ENCODE results near the gene ATP13A2.

The ATP13A2 gene

DNA sequence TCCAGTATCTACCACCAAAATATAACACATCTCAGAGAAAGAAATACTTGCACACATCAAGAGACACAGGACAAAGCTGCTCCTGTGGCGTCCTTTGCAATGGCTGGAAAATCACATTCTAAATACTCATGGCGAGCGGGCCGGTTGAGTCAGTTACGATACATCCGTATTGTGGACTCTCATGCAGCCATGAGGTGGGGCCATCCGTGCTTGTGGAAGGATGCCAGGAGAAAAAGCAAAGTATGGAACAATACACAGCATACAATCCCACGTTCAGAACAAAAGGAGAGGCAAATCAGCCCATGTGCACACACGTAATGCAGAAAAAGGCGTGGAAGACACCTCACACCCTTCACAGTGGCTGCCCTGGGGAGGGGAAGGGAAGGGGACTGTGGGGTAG, 13.1 kb downstream of the ATP13A2 start:
- no peak for DNase-seq

- DNase-seq: no peak
Measured at GRCh38 chr1:16996845-16997244, 14.9 kb downstream of the ATP13A2 start.

GRCh38 chr1:16993521-16994038, 18.1 kb downstream of the ATP13A2 start:
- DNase-seq: no peak

- DNase-seq: no peak
Measured at GRCh38 chr1:16992675-16993074, 19.1 kb downstream of the ATP13A2 start.

DNA sequence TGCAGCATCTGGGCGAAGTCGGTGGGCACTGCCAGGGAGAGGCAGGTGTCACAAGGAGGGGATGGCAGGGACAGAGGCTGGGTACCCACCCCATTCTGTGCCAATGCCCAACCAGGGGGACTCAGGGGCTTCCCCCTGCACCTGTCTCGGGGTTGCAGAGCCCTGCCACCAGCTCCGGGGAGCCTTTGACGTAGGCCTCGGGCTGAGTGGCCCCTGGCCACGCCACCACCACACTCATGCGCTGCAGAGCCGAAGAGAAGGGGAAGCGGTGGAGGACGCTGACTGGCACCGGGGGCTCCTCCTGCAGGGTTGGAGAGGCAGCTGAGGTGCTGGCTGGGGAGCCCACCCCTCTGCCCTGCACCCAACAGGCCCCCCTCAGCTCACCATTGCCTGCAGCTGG, 19.6 kb downstream of the ATP13A2 start:
- DNase-seq: no peak

GRCh38 chr1:16991571-16991970, 20.2 kb downstream of the ATP13A2 start:
- DNase-seq: no peak

- no peak for DNase-seq
Measured at GRCh38 chr1:16989676-16990391, 21.9 kb downstream of the ATP13A2 start.

DNA sequence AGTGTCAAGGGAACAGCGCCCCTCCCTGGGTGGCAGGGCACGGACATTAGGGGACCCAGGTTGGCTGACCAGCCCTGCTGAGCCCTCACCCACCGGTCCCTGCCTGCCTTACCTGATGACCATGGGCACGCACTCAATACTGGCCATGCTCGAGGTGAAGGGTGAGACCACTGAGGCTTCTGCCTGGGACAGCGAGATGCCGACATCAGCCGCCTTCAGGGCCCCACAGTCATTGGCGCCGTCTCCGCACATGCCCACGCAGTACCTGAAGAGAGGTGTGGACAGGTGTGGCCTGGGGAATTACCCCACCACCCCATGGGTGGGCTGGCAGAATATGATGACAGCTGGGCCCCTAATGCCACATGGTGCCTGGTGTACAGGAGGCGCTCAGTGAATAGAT, 23.5 kb downstream of the ATP13A2 start:
- no peak for DNase-seq

DNA sequence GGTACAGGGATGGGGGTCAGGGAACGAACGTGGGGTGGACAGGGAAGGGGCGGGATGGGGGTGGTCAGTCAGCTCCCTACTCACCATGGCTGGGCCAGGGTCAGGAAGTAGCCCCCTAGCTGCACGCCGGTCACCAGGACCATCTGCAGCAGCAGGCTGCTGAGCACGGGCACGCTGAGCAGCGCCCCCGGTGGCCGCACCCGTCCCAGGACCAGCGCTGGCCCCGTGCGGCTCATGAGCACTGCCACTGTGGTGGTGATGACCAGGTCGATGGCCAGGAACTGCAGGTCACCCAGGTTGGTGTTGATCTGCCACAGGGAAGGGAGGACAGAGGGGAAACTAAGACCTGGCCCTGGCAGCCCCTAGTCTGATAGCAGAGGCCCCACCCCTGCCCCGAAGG, 24.8 kb downstream of the ATP13A2 start:
- DNase-seq: no peak

GRCh38 chr1:16986560-16986959, 25.2 kb downstream of the ATP13A2 start:
- no peak for DNase-seq

GRCh38 chr1:16986113-16986512, 25.6 kb downstream of the ATP13A2 start:
- DNase-seq: no peak

DNA sequence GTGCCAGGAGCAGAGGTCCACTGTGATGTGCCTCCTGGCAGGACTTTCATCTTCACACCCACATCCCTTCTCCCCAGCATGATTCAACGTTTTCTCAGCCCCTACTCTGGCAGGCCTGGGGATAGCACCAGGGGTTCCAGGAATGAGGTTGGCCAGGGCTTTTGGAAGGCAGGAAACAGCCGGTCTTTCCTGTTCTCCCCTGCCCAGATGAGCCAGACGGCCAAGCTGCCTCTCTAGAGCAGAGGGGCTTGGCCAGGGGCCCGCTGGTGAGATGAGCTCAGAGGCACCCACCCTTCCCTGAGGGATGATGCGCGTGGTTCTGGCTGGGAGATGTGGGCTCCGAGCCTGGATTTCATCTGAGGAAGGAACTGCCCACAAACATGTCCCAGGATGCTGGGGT, 27.0 kb downstream of the ATP13A2 start:
- no peak for DNase-seq

GRCh38 chr1:16983649-16984048, 28.1 kb downstream of the ATP13A2 start:
- no peak for DNase-seq

GRCh38 chr1:16982902-16983301, 28.8 kb downstream of the ATP13A2 start:
- DNase-seq: no peak

DNA sequence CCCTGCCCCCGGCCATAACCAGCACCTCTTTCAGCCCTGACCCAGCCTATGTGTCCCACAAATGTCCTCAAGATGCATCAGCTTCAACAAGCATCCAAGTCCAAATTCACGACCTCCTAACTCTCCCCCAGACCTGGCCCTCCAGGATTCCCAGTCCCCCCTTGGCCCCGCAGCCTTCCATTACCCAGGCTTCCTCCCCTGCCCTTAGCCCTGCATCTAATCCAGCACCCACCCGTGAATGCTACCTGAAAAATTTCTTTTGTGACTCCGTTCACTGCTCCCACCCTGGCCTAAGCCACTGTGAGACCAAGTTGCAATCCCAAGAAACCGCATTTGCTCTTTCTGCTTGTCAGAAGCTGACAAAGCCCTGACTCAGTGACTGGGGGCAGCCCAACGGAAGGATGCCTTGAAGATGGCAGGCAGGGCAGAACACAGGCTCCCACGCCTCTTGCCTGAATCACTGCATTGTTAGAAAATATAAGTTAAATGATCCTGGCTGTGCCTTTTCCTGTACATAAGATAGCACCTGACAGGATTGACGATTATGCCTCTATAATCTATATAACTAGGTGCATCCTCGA, 30.4 kb downstream of the ATP13A2 start:
- DNase-seq: no peak

DNA sequence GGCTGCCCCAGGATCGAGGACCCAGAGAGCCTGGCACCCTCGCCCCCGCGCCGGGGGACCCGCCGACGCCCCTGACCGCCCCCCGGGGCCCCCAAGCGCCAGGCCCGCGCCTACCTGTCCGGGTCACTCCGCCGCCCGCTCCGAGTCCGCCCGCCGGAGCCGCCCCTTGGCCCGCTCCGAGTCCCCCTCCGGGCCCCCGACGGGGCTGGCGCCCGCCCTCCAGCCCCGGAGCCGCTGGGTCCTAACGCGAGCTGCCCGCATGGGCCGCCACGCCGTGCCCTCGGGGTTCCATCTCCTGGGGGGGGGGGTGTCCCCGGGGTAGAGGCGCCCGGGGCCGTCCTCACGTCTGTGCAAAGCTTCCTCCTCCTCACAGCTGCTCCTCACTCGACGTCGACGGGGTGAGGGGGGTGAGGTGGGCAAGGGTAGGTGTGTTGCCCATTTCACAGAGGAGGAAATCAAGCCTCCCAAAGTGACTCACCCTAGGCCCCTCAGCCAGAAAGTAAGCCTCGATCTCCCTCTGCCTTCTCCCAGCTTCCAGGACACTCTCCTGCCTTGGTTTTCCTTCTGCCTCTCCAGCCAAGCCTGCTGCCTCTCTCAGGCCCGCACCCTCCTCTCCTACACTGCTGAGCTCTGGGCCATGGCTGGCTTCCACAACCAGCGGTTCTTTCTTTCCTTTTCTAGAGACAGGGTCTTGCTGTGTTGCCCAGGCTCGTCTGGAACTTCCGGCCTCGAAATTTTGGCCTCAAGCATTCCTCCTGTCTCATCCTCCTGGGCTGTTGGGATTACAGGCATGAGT, 31.1 kb downstream of the ATP13A2 start, which contains the start of gene MFAP2:
TSS of gene MFAP2 (minus strand) at position 148 of the 796 bp plus-strand sequence. CDS start 2,347 bp downstream, outside the sequence.
- DNase-seq: no peak

- DNase-seq: peak in 1 of 2 experiments; percentile 10
Measured at GRCh38 chr1:16979475-16980327, 32.0 kb downstream of the ATP13A2 start.

- no peak for DNase-seq
Measured at GRCh38 chr1:16978567-16979474, 32.9 kb downstream of the ATP13A2 start.

GRCh38 chr1:16978139-16978538, 33.6 kb downstream of the ATP13A2 start:
- DNase-seq: no peak

DNA sequence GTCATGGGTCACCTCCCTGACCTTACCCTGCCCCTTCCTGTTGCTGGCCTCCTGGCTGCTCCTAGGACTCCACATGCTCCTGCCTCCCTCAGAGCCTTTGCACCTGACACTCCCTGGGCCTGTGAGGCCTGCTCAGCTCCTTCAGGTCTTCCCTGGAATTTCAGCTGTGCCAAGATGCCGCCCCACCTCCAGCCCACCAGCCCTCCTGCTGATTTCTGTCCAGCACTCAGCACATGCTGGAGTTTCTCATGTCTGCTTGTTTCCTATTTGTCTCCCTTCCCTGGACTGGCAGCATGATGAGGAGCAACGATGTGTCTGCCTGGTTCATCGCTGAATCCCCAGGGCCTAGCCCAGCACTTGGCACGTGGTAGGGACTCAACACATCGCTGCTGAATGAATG, 34.4 kb downstream of the ATP13A2 start:
- DNase-seq: no peak

DNA sequence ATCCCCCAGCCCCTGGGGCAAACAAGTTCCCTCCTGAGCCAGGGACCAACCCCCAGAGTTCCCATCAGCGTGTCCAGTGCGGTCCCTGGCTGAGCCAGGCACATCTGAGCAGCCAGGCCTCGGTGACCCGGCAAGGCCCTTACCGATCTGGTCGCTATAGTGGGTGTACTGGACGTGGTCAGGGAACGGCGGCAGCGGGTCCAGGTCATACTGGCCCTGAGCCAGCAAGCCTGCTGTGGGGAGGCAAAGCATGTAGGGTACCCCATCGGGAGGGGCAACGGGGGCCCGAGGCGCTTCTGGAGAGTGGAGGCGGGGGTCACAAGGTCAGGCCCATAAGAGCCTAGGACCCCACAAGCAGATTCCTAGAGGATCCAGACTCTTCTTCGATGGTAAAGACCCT, 34.8 kb downstream of the ATP13A2 start:
- no peak for DNase-seq

GRCh38 chr1:16975838-16976237, 35.9 kb downstream of the ATP13A2 start:
- DNase-seq: no peak
